Astrocyte of the cerebellum (primary cell): ENCODE measurements around the gene RNF40.

Experiments
- DNase-seq: peaks from one replicate; pipeline ENCODE4 v3.0.0-alpha.2; 2011; ENCODE audit warnings: low read depth
- H3K4me3 ChIP-seq: 2 replicates; pipeline ENCODE4 v1.5.1; 2011; ENCODE audit warnings: mild to moderate bottlenecking, low read depth, low read length, moderate library complexity
- CTCF ChIP-seq: IDR thresholded peaks from 2 replicates; pipeline ENCODE4 v1.5.1; 2012; ENCODE audit warnings: low read length, low read depth, moderate library complexity, mild to moderate bottlenecking; ENCODE audit errors: missing control alignments
- in situ Hi-C: cut with HindIII; loops from 2 replicates; pipeline ENCODE4 v1.10.0; 2017; ENCODE audit warnings: low sequenced_read_pairs

Gene RNF40

DNA sequence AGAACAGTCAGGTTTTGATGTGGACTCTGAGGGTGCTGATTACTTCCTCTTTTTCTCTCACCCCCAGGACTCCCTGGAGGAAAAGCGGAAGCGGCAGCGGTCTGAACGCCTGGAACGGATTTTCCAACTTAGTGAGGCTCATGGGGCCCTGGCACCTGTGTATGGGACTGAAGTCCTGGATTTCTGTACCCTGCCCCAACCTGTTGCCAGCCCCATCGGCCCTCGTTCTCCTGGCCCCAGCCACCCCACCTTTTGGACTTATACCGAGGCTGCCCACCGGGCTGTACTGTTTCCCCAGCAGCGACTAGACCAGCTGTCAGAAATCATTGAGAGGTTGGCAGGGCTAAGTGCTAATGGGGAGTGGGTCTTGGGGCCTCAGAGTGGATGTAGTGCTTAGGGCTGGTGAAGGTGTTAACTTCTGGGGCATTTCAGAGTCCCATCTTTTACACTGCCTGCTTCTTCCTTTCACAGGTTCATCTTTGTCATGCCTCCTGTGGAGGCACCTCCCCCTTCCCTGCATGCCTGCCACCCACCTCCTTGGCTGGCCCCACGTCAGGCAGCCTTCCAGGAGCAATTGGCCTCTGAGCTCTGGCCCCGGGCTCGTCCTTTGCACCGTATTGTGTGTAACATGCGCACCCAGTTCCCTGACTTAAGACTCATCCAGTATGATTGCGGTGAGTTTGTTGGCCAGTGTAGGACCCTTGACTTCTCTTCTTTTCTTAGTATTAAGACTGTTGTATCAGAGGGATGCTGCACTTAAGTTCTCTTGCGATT is 33.0 kb upstream of the RNF40 start:
- DNase-seq: no peak
- no peak for TF ChIP-seq CTCF
- in situ Hi-C loops: no loop called here
- no peak overlapping the region for H3K4me3 ChIP-seq

DNA sequence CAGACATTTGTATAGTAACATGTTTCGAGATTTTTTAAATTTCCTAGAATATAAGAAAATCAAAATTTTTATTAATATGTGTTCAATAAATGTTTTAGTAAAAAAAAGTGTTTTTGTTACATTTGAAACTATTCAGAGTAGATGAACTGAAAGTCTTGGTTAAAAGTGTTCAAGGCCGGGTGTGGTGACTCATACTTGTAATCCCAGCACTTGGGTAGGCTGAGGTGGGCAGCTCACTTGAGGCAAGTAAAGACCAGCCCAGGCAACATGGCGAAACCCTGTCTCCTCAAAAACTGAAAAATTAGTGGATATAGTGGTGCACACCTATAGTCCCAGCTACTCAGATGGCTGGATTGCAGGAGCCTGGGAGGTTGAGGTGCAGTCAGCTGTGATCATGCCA is 30.7 kb upstream of the RNF40 start:
- in situ Hi-C loops: no loop called here
- TF ChIP-seq CTCF: no peak
- H3K4me3 ChIP-seq: no peak overlapping the region
- no peak for DNase-seq

GRCh38 chr16:30736995-30737793 is 24.9 kb upstream of the RNF40 start:
- no peak for DNase-seq
- no peak overlapping the region for H3K4me3 ChIP-seq
- no peak for TF ChIP-seq CTCF
- in situ Hi-C loops: no loop called here

DNA sequence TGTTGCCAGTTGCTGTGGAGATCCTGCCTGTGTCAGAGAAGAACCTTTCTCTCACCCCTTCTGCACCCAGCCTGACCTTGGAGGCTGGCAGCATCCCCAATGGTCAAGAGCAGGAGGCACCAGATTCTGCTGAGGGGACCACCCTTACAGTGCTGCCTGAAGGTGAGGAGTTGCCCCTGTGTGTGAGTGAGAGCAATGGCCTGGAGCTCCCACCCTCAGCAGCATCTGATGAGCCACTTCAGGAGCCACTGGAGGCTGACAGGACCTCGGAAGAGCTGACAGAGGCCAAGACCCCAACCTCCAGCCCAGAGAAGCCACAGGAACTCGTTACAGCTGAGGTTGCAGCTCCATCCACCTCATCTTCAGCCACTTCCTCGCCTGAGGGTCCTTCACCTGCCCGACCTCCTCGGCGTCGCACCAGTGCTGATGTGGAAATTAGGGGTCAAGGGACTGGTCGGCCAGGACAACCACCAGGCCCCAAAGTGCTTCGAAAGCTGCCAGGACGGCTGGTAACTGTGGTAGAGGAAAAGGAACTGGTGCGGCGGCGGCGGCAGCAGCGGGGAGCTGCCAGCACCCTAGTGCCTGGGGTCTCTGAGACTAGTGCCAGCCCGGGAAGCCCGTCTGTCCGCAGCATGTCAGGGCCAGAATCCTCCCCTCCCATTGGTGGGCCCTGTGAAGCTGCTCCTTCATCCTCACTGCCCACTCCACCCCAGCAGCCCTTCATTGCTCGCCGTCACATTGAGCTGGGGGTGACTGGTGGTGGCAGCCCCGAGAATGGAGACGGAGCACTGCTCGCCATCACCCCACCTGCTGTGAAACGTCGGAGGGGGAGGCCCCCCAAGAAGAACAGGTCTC is 24.1 kb upstream of the RNF40 start:
- in situ Hi-C loops: no loop called here
- no peak for DNase-seq
- no peak overlapping the region for H3K4me3 ChIP-seq
- no peak for TF ChIP-seq CTCF

- no peak overlapping the region for H3K4me3 ChIP-seq
- no peak for TF ChIP-seq CTCF
- in situ Hi-C loops: no loop called here
- DNase-seq: no peak
Measured at GRCh38 chr16:30738984-30739951, 22.9 kb upstream of the RNF40 start.
